ENCODE measurements around the gene COIL.
"Not testable (repeated sequence)": the region's sequence is repeated elsewhere in the genome, so short reads cannot be mapped to it uniquely, and the experiment has no call there.

COIL gene

GRCh38 chr17:56977673-56978395, 17.0 kb upstream of the COIL start, which contains the start of gene SCPEP1:
Gene SCPEP1 (plus strand): TSS chr17:56978131. CDS start chr17:56978160, 29 bp downstream.
- DNase-seq, result peak; percentile 92

GRCh38 chr17:56976941-56977608, 16.2 kb upstream of the COIL start:
- DNase-seq, result no peak

- DNase-seq, result no peak
Measured at GRCh38 chr17:56975656-56976055, 14.8 kb upstream of the COIL start.

GRCh38 chr17:56974055-56974454, 13.2 kb upstream of the COIL start:
- DNase-seq, result no peak

GRCh38 chr17:56973520-56973919, 12.7 kb upstream of the COIL start:
- no peak for DNase-seq

- DNase-seq, result no peak
Measured at GRCh38 chr17:56972111-56972730, 11.4 kb upstream of the COIL start.

- no peak for DNase-seq
Measured at GRCh38 chr17:56970974-56971373, 10.1 kb upstream of the COIL start.

- DNase-seq, result no peak
Measured at GRCh38 chr17:56966338-56966737, 5.5 kb upstream of the COIL start.

- DNase-seq, result not testable (repeated sequence)
Measured at GRCh38 chr17:56965681-56966080, 4.8 kb upstream of the COIL start.

GRCh38 chr17:56965241-56965640, 4.4 kb upstream of the COIL start:
- DNase-seq, result not testable (repeated sequence)

GRCh38 chr17:56956992-56957391, 3.9 kb downstream of the COIL start:
- DNase-seq, result no peak

GRCh38 chr17:56949595-56949994, 11.3 kb downstream of the COIL start:
- no peak for DNase-seq

GRCh38 chr17:56948491-56948890, 12.4 kb downstream of the COIL start:
- DNase-seq, result no peak

- no peak for DNase-seq
Measured at GRCh38 chr17:56947741-56948140, 13.1 kb downstream of the COIL start.

- no peak for DNase-seq
Measured at GRCh38 chr17:56945938-56946505, 14.8 kb downstream of the COIL start.

- DNase-seq, result no peak
Measured at GRCh38 chr17:56943505-56944125, 17.2 kb downstream of the COIL start.

- DNase-seq, result no peak
Measured at GRCh38 chr17:56939869-56940484, 20.9 kb downstream of the COIL start.

GRCh38 chr17:56938206-56938605, 22.6 kb downstream of the COIL start:
- not testable (repeated sequence) for DNase-seq

GRCh38 chr17:56937687-56938086, 23.2 kb downstream of the COIL start:
- DNase-seq, result no peak

- no peak for DNase-seq
Measured at GRCh38 chr17:56936697-56937322, 24.0 kb downstream of the COIL start.

- DNase-seq, result no peak
Measured at GRCh38 chr17:56935461-56935860, 25.4 kb downstream of the COIL start.

- DNase-seq, result no peak
Measured at GRCh38 chr17:56934280-56934679, 26.6 kb downstream of the COIL start.
